GM12878 (cell line): ENCODE measurements around the gene ASCC1.

Source experiments
- CEBPB ChIP-seq, 2 experiments: fragments of 150-350 bp in 1 of 2; IDR thresholded peaks; 2 replicates each; pipeline ENCODE4 v1.6.1; 2012 to 2014; ENCODE audit warnings: low read depth in 2 of 2, low read length in 2 of 2, borderline replicate concordance in 1 of 2, inconsistent platforms in 1 of 2
- CTCF ChIP-seq, 3 experiments: IDR thresholded peaks in 2 of 3; conservative IDR thresholded peaks in 1 of 3; 2 replicates each; pipeline ENCODE4 v1.5.1; 2011; ENCODE audit warnings: low read depth in 3 of 3, low read length in 3 of 3, mild to moderate bottlenecking in 3 of 3, control low read depth in 2 of 3, moderate library complexity in 2 of 3, inconsistent platforms in 1 of 3, mixed read lengths in 1 of 3; ENCODE audit not compliant: control insufficient read depth in 2 of 3, insufficient read depth in 1 of 3; ENCODE audit errors: extremely low read depth in 1 of 3
- GABPA ChIP-seq: IDR thresholded peaks from 2 replicates; pipeline ENCODE4 v1.6.1; 2014; ENCODE audit warnings: antibody characterized with exemption, low read depth, mild to moderate bottlenecking, inconsistent platforms
- KLF5 ChIP-seq: fragments of 450-650 bp; IDR thresholded peaks from 2 replicates; pipeline ENCODE4 v1.6.1; 2014; ENCODE audit warnings: mild to moderate bottlenecking; ENCODE audit not compliant: partially characterized antibody
- NFIC ChIP-seq: IDR thresholded peaks from 2 replicates; pipeline ENCODE4 v1.6.1; 2012; ENCODE audit warnings: low read depth, mild to moderate bottlenecking, inconsistent platforms, low read length, moderate library complexity
- POLR2A ChIP-seq: IDR thresholded peaks from 2 replicates; pipeline ENCODE4 v1.6.1; 2011; ENCODE audit warnings: low read depth, mild to moderate bottlenecking, low read length
- SMC3 ChIP-seq: IDR thresholded peaks from 2 replicates; pipeline ENCODE4 v1.6.1; 2011; ENCODE audit warnings: low read length, improper control_type of control experiment, borderline replicate concordance

- no peak for TF ChIP-seq CEBPB (IDR thresholded peaks at IDR 0.05; ENCODE audit: borderline replicate concordance in 1 of 2, low read depth in 2 of 2, low read length in 2 of 2)
- TF ChIP-seq NFIC: no peak
- TF ChIP-seq CTCF (IDR thresholded peaks at IDR 0.05 in 2 of 3, conservative IDR thresholded peaks at IDR 0.05 in 1 of 3; ENCODE audit: control insufficient read depth in 2 of 3, extremely low read depth in 1 of 3, insufficient read depth in 1 of 3, low read depth in 3 of 3, low read length in 3 of 3): no peak
- TF ChIP-seq GABPA: no peak
- no peak for TF ChIP-seq POLR2A
- no peak for TF ChIP-seq SMC3
- no peak for TF ChIP-seq KLF5
Observed at GRCh38 chr10:72251635-72252034, 35.6 kb upstream of the ASCC1 start.
